Endothelial cell of umbilical vein (primary cell): ENCODE results near the gene BCL3. TPM values are rescaled to one million over a fixed set of nuclear protein-coding genes. Genes with fewer than 3 reads are reported as not detected.

Experiments
- BruUV-seq: library from RNA; stranded (reverse); fragments of 400-500 nt; replicated peaks from 2 replicates; lab custom pipeline; 2021; lab: Mats Ljungman, UMichigan
- CTCF ChIA-PET: fragments of 300-600, 350-600 bp; sonication (Branson Sonifier 250); formaldehyde crosslinking; loops from one replicate; lab custom pipeline; 2021; ENCODE audit warnings: antibody characterized with exemption, inconsistent platforms; lab: Charles Lee
- POLR2A ChIA-PET: fragments of 300-600, 350-600 bp; sonication (Branson Sonifier 250); formaldehyde crosslinking; loops from one replicate; lab custom pipeline; 2021; ENCODE audit warnings: antibody characterized with exemption, inconsistent platforms; lab: Charles Lee
- DNase-seq: peaks from one replicate; pipeline ENCODE4 v3.0.0-alpha.2; 2011; ENCODE audit warnings: low read depth, low spot score
- FAIRE-seq: peaks from 2 replicates; lab custom pipeline; 2011; peaks lifted over from hg19 to GRCh38; lab: Jason Lieb, UNC
- H2AFZ ChIP-seq: 2 replicates; pipeline ENCODE4 v1.6.0; 2012; ENCODE audit warnings: low read depth, low read length, control low read depth, inconsistent platforms
- H3K27ac ChIP-seq: 2 replicates; pipeline ENCODE4 v1.5.1; 2011; ENCODE audit warnings: low read depth, mild to moderate bottlenecking, control low read depth, low read length, moderate library complexity; ENCODE audit not compliant: insufficient read depth
- H3K27me3 ChIP-seq, 2 experiments: 2 replicates each; pipeline versions ENCODE4 v1.6.0 to v1.6.1; 2011; ENCODE audit warnings: low read length in 2 of 2, mixed read lengths in 1 of 2; ENCODE audit not compliant: control insufficient read depth in 2 of 2, insufficient read depth in 2 of 2
- H3K36me3 ChIP-seq, 2 experiments: 2 replicates in 1 of 2; 3 replicates in 1 of 2; pipeline ENCODE4 v1.5.1; 2011; ENCODE audit warnings: low read length in 2 of 2, mild to moderate bottlenecking in 1 of 2, moderate library complexity in 1 of 2; ENCODE audit not compliant: control insufficient read depth in 2 of 2, insufficient read depth in 2 of 2; ENCODE audit errors: extremely low read depth in 1 of 2
- H3K4me1 ChIP-seq: 3 replicates; pipeline ENCODE4 v1.5.1; 2011; ENCODE audit warnings: mild to moderate bottlenecking, low read length; ENCODE audit not compliant: control insufficient read depth, insufficient read depth; ENCODE audit errors: extremely low read depth
- H3K4me2 ChIP-seq: 2 replicates; pipeline ENCODE4 v1.6.1; 2011; ENCODE audit warnings: low read length, control low read depth, mixed read lengths; ENCODE audit not compliant: insufficient read depth
- H3K4me3 ChIP-seq, 3 experiments: fragments of 200-600 bp in 1 of 3; sonication (generic), shearing (Covaris generic) in 1 of 3; replicated peaks in 1 of 3; 2 replicates each; pipeline ENCODE4 v1.5.1; 2011 to 2016; ENCODE audit warnings: control low read depth in 3 of 3, low read length in 3 of 3, mild to moderate bottlenecking in 2 of 3, inconsistent platforms in 1 of 3, low read depth in 1 of 3, moderate library complexity in 1 of 3; ENCODE audit not compliant: insufficient read depth in 1 of 3
- H3K79me2 ChIP-seq: 2 replicates; pipeline ENCODE4 v1.6.0; 2012; ENCODE audit warnings: low read length, inconsistent platforms; ENCODE audit not compliant: control insufficient read depth, insufficient read depth
- H3K9ac ChIP-seq: replicated peaks from 2 replicates; pipeline ENCODE3; 2011; ENCODE audit warnings: low read length, control low read depth; ENCODE audit not compliant: insufficient read depth; ENCODE audit errors: extremely low read depth
- H3K9me1 ChIP-seq: replicated peaks from 3 replicates; pipeline ENCODE4 v1.6.0; 2011; ENCODE audit warnings: mild to moderate bottlenecking, low read length; ENCODE audit not compliant: control insufficient read depth, insufficient read depth; ENCODE audit errors: extremely low read depth
- H3K9me3 ChIP-seq: replicated peaks from 2 replicates; pipeline ENCODE4 v1.5.1; 2012; ENCODE audit warnings: low read length, inconsistent platforms; ENCODE audit not compliant: control insufficient read depth, insufficient read depth
- H4K20me1 ChIP-seq: replicated peaks from 2 replicates; pipeline ENCODE3; 2011; ENCODE audit warnings: mild to moderate bottlenecking, low read length; ENCODE audit not compliant: control insufficient read depth, insufficient read depth; ENCODE audit errors: extremely low read depth
- EZH2 ChIP-seq: IDR thresholded peaks from 2 replicates; pipeline ENCODE4 v1.6.1; 2012; ENCODE audit warnings: borderline replicate concordance, low read depth, mild to moderate bottlenecking, moderate library complexity, low read length, inconsistent platforms; ENCODE audit not compliant: severe bottlenecking
- FOS ChIP-seq: IDR thresholded peaks from 2 replicates; pipeline ENCODE4 v1.6.1; 2011; ENCODE audit warnings: mild to moderate bottlenecking, low read length, moderate library complexity, borderline replicate concordance; ENCODE audit not compliant: insufficient read depth
- GATA2 ChIP-seq: IDR thresholded peaks from 2 replicates; pipeline ENCODE4 v1.7.0; 2011; ENCODE audit warnings: low read depth, mild to moderate bottlenecking, moderate library complexity, mixed read lengths, low read length; ENCODE audit not compliant: insufficient read length, insufficient read depth
- JUN ChIP-seq: IDR thresholded peaks from 2 replicates; pipeline ENCODE4 v1.6.1; 2011; ENCODE audit warnings: borderline replicate concordance, low read depth; ENCODE audit not compliant: insufficient read length, insufficient read depth
- MYC ChIP-seq: IDR thresholded peaks from one replicate; pipeline ENCODE4 v1.6.1; 2011; ENCODE audit warnings: mild to moderate bottlenecking, low read depth, low read length
- POLR2A ChIP-seq: IDR thresholded peaks from 2 replicates; pipeline ENCODE4 v1.6.1; 2012; ENCODE audit warnings: low read depth, mild to moderate bottlenecking, control low read depth, low read length
- POLR2AphosphoS5 ChIP-seq: IDR thresholded peaks from 2 replicates; pipeline ENCODE4 v1.6.1; 2012; ENCODE audit warnings: low read depth, mild to moderate bottlenecking, control low read depth, low read length, moderate library complexity; ENCODE audit not compliant: insufficient read depth
- dilution Hi-C: fragments of 300-500 bp; cut with MboI; formaldehyde crosslinking; loops from one replicate; pipeline ENCODE4 v1.15.0; 2019; ENCODE audit warnings: low sequenced_read_pairs; ENCODE audit not compliant: extremely low pct_ligation_motif_present
- intact Hi-C: fragments of 100-400 bp; cut with micrococcal nuclease; formaldehyde crosslinking; loops from one replicate; pipeline ENCODE4 v1.10.0; 2022
- polyA plus RNA-seq, 4 experiments: library from polyadenylated mRNA; depleted of rRNA in 3 of 4; stranded (reverse) in 3 of 4; unstranded in 1 of 4; fragments of >200 nt; gene quantifications; 2 replicates each; pipeline versions ENCODE4 v1.2.1 to v1.2.3, GENCODE V29; 2011 to 2012; ENCODE audit warnings: missing spikeins in 1 of 4
- total RNA-seq: library from RNA; stranded (reverse); gene quantifications from 2 replicates; pipeline ENCODE4 v1.2.3, GENCODE V29; 2021
- TF ChIP-seq, protein P1 (sequence below), 2 donors: IDR thresholded peaks; 1 replicate in 1 of 2; 2 replicates in 1 of 2; pipeline ENCODE4 v1.5.1; 2011; ENCODE audit warnings: low read length in 2 of 2, mild to moderate bottlenecking in 2 of 2, moderate library complexity in 2 of 2, control low read depth in 1 of 2, inconsistent platforms in 1 of 2, low read depth in 1 of 2; ENCODE audit not compliant: insufficient read depth in 1 of 2; ENCODE audit errors: extremely low read depth in 1 of 2
- TF ChIP-seq, protein P2 (sequence below): IDR thresholded peaks from 2 replicates; pipeline ENCODE4 v1.6.1; 2011; ENCODE audit not compliant: insufficient read depth, insufficient read length

The BCL3 gene
- total and polyA plus RNA-seq, 2 donors (not counting 3 experiments of a cell fraction or from before 2014, with no cell fraction given), result 11.0 to 26.9 TPM

DNA sequence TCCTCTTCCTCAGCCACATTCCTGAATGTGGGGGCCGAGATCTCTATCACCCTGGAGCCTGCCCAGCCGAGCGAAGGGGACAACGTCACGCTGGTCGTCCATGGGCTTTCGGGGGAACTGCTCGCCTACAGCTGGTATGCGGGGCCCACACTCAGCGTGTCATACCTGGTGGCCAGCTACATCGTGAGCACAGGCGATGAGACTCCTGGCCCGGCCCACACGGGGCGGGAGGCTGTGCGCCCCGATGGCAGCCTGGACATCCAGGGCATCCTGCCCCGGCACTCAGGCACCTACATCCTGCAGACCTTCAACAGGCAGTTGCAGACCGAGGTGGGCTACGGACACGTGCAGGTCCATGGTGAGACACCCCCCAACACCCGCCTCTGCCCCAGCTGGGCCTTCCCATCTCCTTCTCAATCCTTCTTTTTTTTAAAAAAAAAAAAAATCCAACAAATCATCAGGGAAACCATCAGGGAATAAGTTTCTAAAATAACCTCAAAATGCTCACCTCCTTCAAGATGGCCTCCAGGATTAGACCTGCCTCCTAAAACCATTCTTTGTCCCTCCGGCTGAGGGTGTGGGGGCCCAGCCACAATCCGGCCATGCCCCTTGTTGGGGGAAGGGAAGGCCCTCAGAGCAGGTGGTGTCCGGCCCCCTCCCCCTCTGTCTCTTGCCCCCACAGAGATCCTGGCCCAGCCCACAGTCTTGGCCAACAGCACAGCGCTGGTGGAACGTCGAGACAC, 45.0 kb upstream of the BCL3 start:
- no peak overlapping the region for H3K4me3 ChIP-seq
- POLR2A ChIA-PET, result no interaction called here
- H3K4me2 ChIP-seq, result no peak overlapping the region
- H3K27ac ChIP-seq, result no peak overlapping the region
- H3K9me1 ChIP-seq, result no peaks in the 10 kb centered on the region
- H3K4me1 ChIP-seq, result no peaks in the 10 kb centered on the region
- CTCF ChIA-PET, result interaction anchor here (1.3 kb wide), 1 partner anchor 20 kb away, joined by 5 read pairs; no protein-coding TSS in a partner anchor
- intact Hi-C loops, result no loop called here
- no peaks in the 10 kb centered on the region for H3K36me3 ChIP-seq
- TF ChIP-seq POLR2A (no peak), JUN (no peak)
- BruUV-seq, result no TSS peak
- H3K9ac ChIP-seq, result no peak overlapping the region
- H3K27me3 ChIP-seq, result no peaks in the 10 kb centered on the region
- H3K9me3 ChIP-seq, result no peaks in the 10 kb centered on the region
- DNase-seq (no peak), FAIRE-seq (no peak)
- dilution Hi-C loops, result no loop called here
- H3K79me2 ChIP-seq, result no peaks in the 10 kb centered on the region
- no peak overlapping the region for H2AFZ ChIP-seq
- no peaks in the 10 kb centered on the region for H4K20me1 ChIP-seq

DNA sequence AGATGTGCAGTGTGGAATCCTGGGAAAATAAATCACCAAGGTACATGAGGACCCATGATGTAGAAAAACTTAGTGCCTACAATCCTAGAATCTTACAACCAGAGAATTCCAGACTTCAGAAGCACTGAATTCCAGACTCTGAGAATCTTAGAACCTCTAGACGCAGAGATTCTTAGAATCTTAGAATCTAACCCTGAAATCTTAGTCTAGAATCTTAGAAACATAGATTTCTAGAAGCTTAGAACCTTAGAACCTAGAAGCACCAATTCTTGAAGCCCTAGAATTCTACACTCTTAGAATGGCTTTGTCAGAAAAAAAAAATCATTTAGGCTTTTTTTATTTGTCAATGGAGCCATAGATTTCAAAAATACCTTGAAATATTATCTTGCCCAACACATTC, 43.5 kb upstream of the BCL3 start:
- FAIRE-seq (no peak), DNase-seq (no peak)
- no peak overlapping the region for H3K4me2 ChIP-seq
- TF ChIP-seq EZH2, result no peak
- TF ChIP-seq, protein P1, sequence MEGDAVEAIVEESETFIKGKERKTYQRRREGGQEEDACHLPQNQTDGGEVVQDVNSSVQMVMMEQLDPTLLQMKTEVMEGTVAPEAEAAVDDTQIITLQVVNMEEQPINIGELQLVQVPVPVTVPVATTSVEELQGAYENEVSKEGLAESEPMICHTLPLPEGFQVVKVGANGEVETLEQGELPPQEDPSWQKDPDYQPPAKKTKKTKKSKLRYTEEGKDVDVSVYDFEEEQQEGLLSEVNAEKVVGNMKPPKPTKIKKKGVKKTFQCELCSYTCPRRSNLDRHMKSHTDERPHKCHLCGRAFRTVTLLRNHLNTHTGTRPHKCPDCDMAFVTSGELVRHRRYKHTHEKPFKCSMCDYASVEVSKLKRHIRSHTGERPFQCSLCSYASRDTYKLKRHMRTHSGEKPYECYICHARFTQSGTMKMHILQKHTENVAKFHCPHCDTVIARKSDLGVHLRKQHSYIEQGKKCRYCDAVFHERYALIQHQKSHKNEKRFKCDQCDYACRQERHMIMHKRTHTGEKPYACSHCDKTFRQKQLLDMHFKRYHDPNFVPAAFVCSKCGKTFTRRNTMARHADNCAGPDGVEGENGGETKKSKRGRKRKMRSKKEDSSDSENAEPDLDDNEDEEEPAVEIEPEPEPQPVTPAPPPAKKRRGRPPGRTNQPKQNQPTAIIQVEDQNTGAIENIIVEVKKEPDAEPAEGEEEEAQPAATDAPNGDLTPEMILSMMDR (IDR thresholded peaks at IDR 0.05; ENCODE audit: extremely low read depth in 1 of 2, insufficient read depth in 1 of 2, low read depth in 1 of 2, low read length in 2 of 2), result no peak
- TF ChIP-seq, protein P2, sequence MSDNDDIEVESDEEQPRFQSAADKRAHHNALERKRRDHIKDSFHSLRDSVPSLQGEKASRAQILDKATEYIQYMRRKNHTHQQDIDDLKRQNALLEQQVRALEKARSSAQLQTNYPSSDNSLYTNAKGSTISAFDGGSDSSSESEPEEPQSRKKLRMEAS, result no peak
- TF ChIP-seq POLR2AphosphoS5, result no peak
- TF ChIP-seq MYC, result no peak
- no peak for TF ChIP-seq FOS
- no peak for TF ChIP-seq GATA2
- no peak for TF ChIP-seq JUN
- no peak for TF ChIP-seq POLR2A
- intact Hi-C loops, result no loop called here
- dilution Hi-C loops, result no loop called here
- H3K4me3 ChIP-seq, result no peak overlapping the region
- ChIA-PET CTCF (interaction anchor here (0.9 kb wide), 1 partner anchor 19 kb away, joined by 3 read pairs; no protein-coding TSS in a partner anchor), POLR2A (no interaction called here)
- no peak overlapping the region for H3K9ac ChIP-seq
- no peaks in the 10 kb centered on the region for H3K79me2 ChIP-seq
- BruUV-seq, result no TSS peak
- no peaks in the 10 kb centered on the region for H4K20me1 ChIP-seq
- H3K4me1 ChIP-seq, result no peaks in the 10 kb centered on the region
- H3K9me3 ChIP-seq, result no peaks in the 10 kb centered on the region
- no peak overlapping the region for H3K27ac ChIP-seq
- H3K27me3 ChIP-seq, result no peaks in the 10 kb centered on the region
- H3K9me1 ChIP-seq, result no peaks in the 10 kb centered on the region
- H3K36me3 ChIP-seq, result no peaks in the 10 kb centered on the region
- H2AFZ ChIP-seq, result no peak overlapping the region
